CD4-positive, alpha-beta T cell (primary cell): ENCODE measurements around the gene TGFBR2. TPM values are rescaled to one million over a fixed set of nuclear protein-coding genes. Genes with fewer than 3 reads are reported as not detected.

ENCODE experiments used
- ATAC-seq: fragments of 200-7000 bp; cut with Tn5 transposase; one replicate; pipeline ENCODE4 v1.10.0; 2022; ENCODE audit warnings: mild to moderate bottlenecking; ENCODE audit not compliant: poor library complexity
- CTCF ChIA-PET: fragments of 350-600 bp; sonication (Branson Sonifier 250); formaldehyde crosslinking; loops from one replicate; lab custom pipeline; 2021; ENCODE audit warnings: antibody characterized with exemption, inconsistent platforms; lab: Charles Lee
- POLR2A ChIA-PET: fragments of 350-600 bp; sonication (Branson Sonifier 250); formaldehyde crosslinking; loops from one replicate; lab custom pipeline; 2021; ENCODE audit warnings: antibody characterized with exemption, inconsistent platforms; lab: Charles Lee
- DNase-seq, 14 experiments: peaks; one replicate each; pipeline ENCODE4 v3.0.0-alpha.2; 2013 to 2020; ENCODE audit warnings: mixed read lengths in 2 of 14
- H3K27ac ChIP-seq, 2 donors: one replicate each; pipeline versions ENCODE4 v1.5.1 to v1.7.0; 2013; ENCODE audit warnings: low read length in 2 of 2, low read depth in 1 of 2, mild to moderate bottlenecking in 1 of 2
- H3K27me3 ChIP-seq, 2 experiments: 1 replicate in 1 of 2; 2 replicates in 1 of 2; pipeline versions ENCODE4 v1.6.1 to v1.7.0; 2013; ENCODE audit warnings: low read length in 2 of 2, control low read depth in 1 of 2, mild to moderate bottlenecking in 1 of 2, moderate library complexity in 1 of 2; ENCODE audit not compliant: insufficient read depth in 2 of 2, control insufficient read depth in 1 of 2
- H3K36me3 ChIP-seq: one replicate; pipeline ENCODE4 v1.6.1; 2013; ENCODE audit warnings: low read length, control low read depth; ENCODE audit not compliant: insufficient read depth
- H3K4me1 ChIP-seq: one replicate; pipeline ENCODE4 v1.6.1; 2013; ENCODE audit warnings: low read length, control low read depth; ENCODE audit not compliant: insufficient read depth
- H3K4me3 ChIP-seq: one replicate; pipeline ENCODE4 v1.5.1; 2013; ENCODE audit warnings: mild to moderate bottlenecking, low read length, moderate library complexity
- H3K9me3 ChIP-seq, 2 experiments: 1 replicate in 1 of 2; 2 replicates in 1 of 2; pipeline versions ENCODE4 v1.6.1 to v1.7.0; 2013; ENCODE audit warnings: low read length in 2 of 2, mild to moderate bottlenecking in 2 of 2, control low read depth in 1 of 2, moderate library complexity in 1 of 2; ENCODE audit not compliant: control insufficient read depth in 1 of 2, insufficient read depth in 1 of 2
- H3K27ac Mint-ChIP-seq: one replicate; pipeline ENCODE4 v1.8.0; 2020; ENCODE audit warnings: mixed read lengths
- H3K27me3 Mint-ChIP-seq: one replicate; pipeline ENCODE4 v1.8.0; 2021; ENCODE audit warnings: mixed read lengths
- H3K36me3 Mint-ChIP-seq: one replicate; pipeline ENCODE4 v1.8.0; 2021; ENCODE audit warnings: low read depth, mixed read lengths
- H3K4me1 Mint-ChIP-seq: one replicate; pipeline ENCODE4 v1.8.0; 2021; ENCODE audit warnings: low read depth, mixed read lengths
- H3K4me3 Mint-ChIP-seq: one replicate; pipeline ENCODE4 v1.8.0; 2020; ENCODE audit warnings: mild to moderate bottlenecking, mixed read lengths
- H3K9me3 Mint-ChIP-seq: one replicate; pipeline ENCODE4 v1.8.0; 2020; ENCODE audit warnings: mixed read lengths
- intact Hi-C, 2 experiments: fragments of 100-400 bp; cut with DNase I in 1 of 2; cut with micrococcal nuclease in 1 of 2; formaldehyde crosslinking; loops; one replicate each; pipeline versions ENCODE4 v1.15.1 to v1.9.0; 2023 to 2025; cut with DNase I, micrococcal nuclease
- total RNA-seq, 174 experiments: library from RNA in 2 of 174; stranded (reverse) in 2 of 174; gene quantifications; one replicate each; pipeline ENCODE4 v1.2.3 and lab custom pipeline; 2021 to 2026
- TF ChIP-seq, protein P1 (sequence below): fragments of 200-600 bp; IDR thresholded peaks from one replicate; pipeline ENCODE4 v1.8.0; 2022; ENCODE audit warnings: antibody characterized with exemption, mild to moderate bottlenecking

Gene TGFBR2
- total RNA-seq, 2 experiments from 2014 or later, result 203 to 205 TPM

DNA sequence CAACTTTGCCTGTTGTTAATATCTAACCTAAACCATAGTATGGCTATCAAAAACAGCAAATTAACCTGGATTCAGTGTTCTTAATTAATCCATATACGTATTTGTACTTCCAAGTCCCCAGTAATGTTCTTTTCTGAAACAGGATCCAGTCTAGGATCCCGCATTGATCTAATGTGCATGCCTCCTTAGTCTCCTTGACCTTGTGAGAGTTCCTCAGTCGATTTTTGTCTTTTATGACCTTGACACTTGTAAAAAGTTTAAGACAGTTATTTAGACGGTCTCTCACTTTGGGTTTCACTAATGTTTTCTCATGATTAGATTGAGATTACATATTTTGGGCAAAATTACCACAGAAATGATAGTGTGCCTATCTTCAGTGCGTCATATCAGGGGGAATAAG, 69.4 kb downstream of the TGFBR2 start:
- Mint-ChIP-seq H3K27me3 (no peaks in the 10 kb centered on the region), H3K36me3 (peaks cover 100% of the 10 kb centered on the region), H3K27ac (peak overlapping the region; percentile 86), H3K9me3 (no peaks in the 10 kb centered on the region), H3K4me3 (peak overlapping the region; percentile 62), H3K4me1 (peaks cover 98% of the 10 kb centered on the region)
- no peaks in the 10 kb centered on the region for H3K9me3 ChIP-seq
- TF ChIP-seq, protein P1, sequence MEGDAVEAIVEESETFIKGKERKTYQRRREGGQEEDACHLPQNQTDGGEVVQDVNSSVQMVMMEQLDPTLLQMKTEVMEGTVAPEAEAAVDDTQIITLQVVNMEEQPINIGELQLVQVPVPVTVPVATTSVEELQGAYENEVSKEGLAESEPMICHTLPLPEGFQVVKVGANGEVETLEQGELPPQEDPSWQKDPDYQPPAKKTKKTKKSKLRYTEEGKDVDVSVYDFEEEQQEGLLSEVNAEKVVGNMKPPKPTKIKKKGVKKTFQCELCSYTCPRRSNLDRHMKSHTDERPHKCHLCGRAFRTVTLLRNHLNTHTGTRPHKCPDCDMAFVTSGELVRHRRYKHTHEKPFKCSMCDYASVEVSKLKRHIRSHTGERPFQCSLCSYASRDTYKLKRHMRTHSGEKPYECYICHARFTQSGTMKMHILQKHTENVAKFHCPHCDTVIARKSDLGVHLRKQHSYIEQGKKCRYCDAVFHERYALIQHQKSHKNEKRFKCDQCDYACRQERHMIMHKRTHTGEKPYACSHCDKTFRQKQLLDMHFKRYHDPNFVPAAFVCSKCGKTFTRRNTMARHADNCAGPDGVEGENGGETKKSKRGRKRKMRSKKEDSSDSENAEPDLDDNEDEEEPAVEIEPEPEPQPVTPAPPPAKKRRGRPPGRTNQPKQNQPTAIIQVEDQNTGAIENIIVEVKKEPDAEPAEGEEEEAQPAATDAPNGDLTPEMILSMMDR, result no peak
- H3K27ac ChIP-seq, result no peak overlapping the region
- H3K4me3 ChIP-seq, result peak overlapping the region; percentile 24
- ChIA-PET CTCF (no interaction called here), POLR2A (interaction anchor here (0.7 to 2.6 kb wide), 2 partner anchors 11 to 20 kb away, joined by 3 to 9 read pairs; no protein-coding TSS in a partner anchor)
- H3K4me1 ChIP-seq, result peaks cover 54% of the 10 kb centered on the region
- DNase-seq (no peak), ATAC-seq (no peak)
- peaks cover 87% of the 10 kb centered on the region for H3K36me3 ChIP-seq
- no peaks in the 10 kb centered on the region for H3K27me3 ChIP-seq
- intact Hi-C loops, result no loop called here

DNA sequence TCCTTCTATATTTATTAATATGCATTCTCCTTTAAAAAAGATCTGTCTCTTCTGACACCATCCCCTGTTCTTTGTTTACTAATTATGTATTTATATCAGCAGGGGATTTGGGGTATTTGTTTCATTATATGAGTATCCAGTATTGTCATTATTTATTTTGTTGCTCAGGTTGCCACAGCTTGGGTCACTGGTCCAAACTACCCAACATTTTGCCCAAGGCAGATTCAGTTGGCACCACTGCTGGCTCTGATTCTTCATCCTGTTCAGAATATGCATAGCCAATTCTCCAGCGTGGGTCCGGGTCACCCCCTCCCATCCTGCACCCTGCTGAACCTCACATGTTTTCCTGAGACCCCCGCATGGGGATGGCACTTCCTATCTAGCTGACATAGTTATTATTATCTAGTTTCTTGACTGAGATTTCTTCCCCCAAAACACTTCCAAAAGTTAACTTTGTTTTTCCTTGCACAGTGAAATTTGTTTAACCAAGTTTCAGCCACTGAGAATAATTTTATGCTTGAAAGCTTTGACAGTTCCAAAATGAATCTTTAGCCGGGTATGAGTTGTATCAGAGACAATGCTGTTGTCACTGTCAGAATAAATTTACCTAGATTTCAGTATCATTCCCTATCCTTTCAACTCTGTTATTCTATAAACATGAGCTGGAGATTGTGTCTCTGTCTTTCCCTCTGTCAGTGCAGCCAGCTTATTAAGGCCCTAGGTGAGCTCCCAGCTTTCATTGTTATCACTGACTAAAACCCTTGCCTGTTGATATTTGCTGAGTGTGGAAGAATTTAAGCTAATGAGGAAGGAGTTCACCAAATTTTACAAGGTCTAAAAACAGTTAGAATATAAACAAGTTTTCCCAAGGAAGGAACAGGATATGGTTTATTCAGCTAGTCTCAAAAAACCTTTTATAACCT, 70.3 kb downstream of the TGFBR2 start:
- intact Hi-C loops, result no loop called here
- H3K9me3 Mint-ChIP-seq, result no peaks in the 10 kb centered on the region
- peak overlapping the region; percentile 62 for H3K4me3 Mint-ChIP-seq
- H3K4me1 Mint-ChIP-seq, result peaks cover 98% of the 10 kb centered on the region
- peaks cover 100% of the 10 kb centered on the region for H3K36me3 Mint-ChIP-seq
- TF ChIP-seq, protein P1, result no peak
- no peaks in the 10 kb centered on the region for H3K9me3 ChIP-seq
- CTCF ChIA-PET, result interaction anchor here (1.0 to 1.3 kb wide), 2 partner anchors 9 to 477 kb away, joined by 3 to 4 read pairs; no protein-coding TSS in a partner anchor
- H3K27ac ChIP-seq, result peak overlapping the region in 1 of 2 donors; percentile 30
- peak overlapping the region; percentile 86 for H3K27ac Mint-ChIP-seq
- peaks cover 61% of the 10 kb centered on the region for H3K4me1 ChIP-seq
- H3K4me3 ChIP-seq, result peak overlapping the region; percentile 24
- ATAC-seq (no peak), DNase-seq (no peak)
- H3K36me3 ChIP-seq, result peaks cover 83% of the 10 kb centered on the region
- POLR2A ChIA-PET, result interaction anchor here (0.6 to 4.5 kb wide), 9 partner anchors 9 to 74 kb away, joined by 3 to 33 read pairs (median 4); partner anchors contain the start of gene TGFBR2
- H3K27me3 Mint-ChIP-seq, result no peaks in the 10 kb centered on the region
- no peaks in the 10 kb centered on the region for H3K27me3 ChIP-seq

DNA sequence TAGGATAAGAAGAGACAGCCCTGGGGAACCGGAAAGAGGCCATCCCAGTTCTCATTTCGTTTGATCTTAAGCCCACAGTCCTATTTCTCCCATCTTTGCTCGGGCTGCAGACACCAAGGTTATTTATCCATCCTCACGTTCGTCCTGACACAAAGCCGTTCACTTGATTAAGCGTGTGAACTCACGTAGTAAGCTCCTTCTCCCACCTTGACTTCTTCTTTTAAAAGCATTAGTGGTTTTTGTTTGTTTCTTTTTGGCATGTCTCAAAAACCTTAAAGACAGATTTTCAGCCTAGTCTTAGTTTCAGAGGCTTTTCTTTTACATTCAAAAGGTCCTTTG, 70.9 kb downstream of the TGFBR2 start:
- no peaks in the 10 kb centered on the region for H3K9me3 Mint-ChIP-seq
- H3K27ac Mint-ChIP-seq, result peak overlapping the region; percentile 86
- ATAC-seq (no peak), DNase-seq (no peak)
- TF ChIP-seq, protein P1, result no peak
- no peaks in the 10 kb centered on the region for H3K27me3 ChIP-seq
- ChIA-PET CTCF (interaction anchor here (1.0 to 1.3 kb wide), 2 partner anchors 8 to 478 kb away, joined by 3 to 4 read pairs; no protein-coding TSS in a partner anchor), POLR2A (interaction anchor here (0.6 to 4.5 kb wide), 7 partner anchors 12 to 74 kb away, joined by 3 to 33 read pairs (median 5); partner anchors contain the start of gene TGFBR2)
- no peaks in the 10 kb centered on the region for H3K9me3 ChIP-seq
- no peak overlapping the region for H3K4me3 ChIP-seq
- H3K4me3 Mint-ChIP-seq, result peak overlapping the region; percentile 62
- intact Hi-C loops, result no loop called here
- H3K36me3 Mint-ChIP-seq, result peaks cover 100% of the 10 kb centered on the region
- H3K4me1 Mint-ChIP-seq, result peaks cover 98% of the 10 kb centered on the region
- H3K27ac ChIP-seq, result no peak overlapping the region
- peaks cover 82% of the 10 kb centered on the region for H3K36me3 ChIP-seq
- no peaks in the 10 kb centered on the region for H3K27me3 Mint-ChIP-seq
- peaks cover 59% of the 10 kb centered on the region for H3K4me1 ChIP-seq
